ENCODE results near the gene ACTA2.

Gene ACTA2

GRCh38 chr10:88918191-88918905 is 34.2 kb downstream of the ACTA2 start:
- DNase-seq: no peak

- no peak for DNase-seq
Observed at GRCh38 chr10:88916986-88917385, 35.6 kb downstream of the ACTA2 start.

- no peak for DNase-seq
Observed at GRCh38 chr10:88916231-88916630, 36.3 kb downstream of the ACTA2 start.

GRCh38 chr10:88915781-88916180 is 36.8 kb downstream of the ACTA2 start:
- DNase-seq: no peak

GRCh38 chr10:88913788-88914187 is 38.8 kb downstream of the ACTA2 start:
- DNase-seq: peak; percentile 15

- DNase-seq: peak; percentile 44
Observed at GRCh38 chr10:88913127-88913526, 39.4 kb downstream of the ACTA2 start.

GRCh38 chr10:88911851-88912250 is 40.7 kb downstream of the ACTA2 start:
- DNase-seq: no peak

- no peak for DNase-seq
Observed at GRCh38 chr10:88911116-88911515, 41.5 kb downstream of the ACTA2 start.

- DNase-seq: no peak
Observed at GRCh38 chr10:88908194-88908593, 44.4 kb downstream of the ACTA2 start.

- DNase-seq: no peak
Observed at GRCh38 chr10:88906921-88907320, 45.7 kb downstream of the ACTA2 start.

GRCh38 chr10:88903715-88904114 is 48.9 kb downstream of the ACTA2 start:
- no peak for DNase-seq

GRCh38 chr10:88901984-88902789 is 50.4 kb downstream of the ACTA2 start:
- no peak for DNase-seq

GRCh38 chr10:88901206-88901983 is 51.2 kb downstream of the ACTA2 start:
- DNase-seq: peak; percentile 35

- no peak for DNase-seq
Observed at GRCh38 chr10:88899886-88900285, 52.7 kb downstream of the ACTA2 start.

GRCh38 chr10:88898727-88899126 is 53.8 kb downstream of the ACTA2 start:
- DNase-seq: no peak

GRCh38 chr10:88896994-88897853 is 55.3 kb downstream of the ACTA2 start:
- no peak for DNase-seq

- no peak for DNase-seq
Observed at GRCh38 chr10:88896372-88896993, 56.1 kb downstream of the ACTA2 start.

GRCh38 chr10:88895250-88895649 is 57.3 kb downstream of the ACTA2 start:
- DNase-seq: no peak

- peak; percentile 52 for DNase-seq
Observed at GRCh38 chr10:88893611-88894010, 59.0 kb downstream of the ACTA2 start.

- peak; percentile 71 for DNase-seq
Observed at GRCh38 chr10:88892222-88892967, 60.2 kb downstream of the ACTA2 start.

All from fibroblast of skin of abdomen (primary cell).